ENCODE data around the gene APOE. TPM values are rescaled to one million over a fixed set of nuclear protein-coding genes. Genes with fewer than 3 reads are reported as not detected.

The APOE gene
- total and polyA plus RNA-seq, 8 donors, result 13.4 to 485 (median 119) TPM

GRCh38 chr19:44863990-44864389 is 41.6 kb upstream of the APOE start:
- intact Hi-C loops (cut with DNase I; ENCODE audit: low total_unique reads), result no loop called here
- Histone ChIP-seq H3K36me3 (peaks cover 9 to 60% (median 49%) of the 10 kb centered on the region in 4 donors), H3K27ac (no peak overlapping the region), H3K27me3 (no peaks in the 10 kb centered on the region), H3K4me1 (peaks cover 4 to 42% (median 16%) of the 10 kb centered on the region in 4 donors), H3K4me3 (no peak overlapping the region), H3K9me3 (no peaks in the 10 kb centered on the region)
- TF ChIP-seq CTCF (IDR thresholded peaks at IDR 0.05), result no peak
- TF ChIP-seq POLR2A (IDR thresholded peaks at IDR 0.05), result no peak
- no peak for TF ChIP-seq POLR2AphosphoS5 (IDR thresholded peaks at IDR 0.05)
- no peak for TF ChIP-seq EP300 (IDR thresholded peaks at IDR 0.05)
- WGBS, 5 donors, result 88 to 94% (median 90%) methylated on average over 2 of the region's 2 CpGs
- no peak for DNase-seq

- Histone ChIP-seq H3K9me3 (no peaks in the 10 kb centered on the region), H3K4me3 (no peak overlapping the region), H3K27ac (no peak overlapping the region), H3K4me1 (peaks cover 0 to 44% (median 11%) of the 10 kb centered on the region in 4 donors), H3K36me3 (peaks cover 9 to 58% (median 49%) of the 10 kb centered on the region in 4 donors), H3K27me3 (no peaks in the 10 kb centered on the region)
- no peak for DNase-seq
- intact Hi-C loops (cut with DNase I; ENCODE audit: low total_unique reads), result no loop called here
- TF ChIP-seq POLR2A (IDR thresholded peaks at IDR 0.05), result no peak
- WGBS, 5 donors, result 92 to 96% (median 94%) methylated on average over 16 to 27 of the region's 27 CpGs
Observed at GRCh38 chr19:44865196-44865767, 40.3 kb upstream of the APOE start.

- peaks cover 0 to 44% (median 6%) of the 10 kb centered on the region in 4 donors for H3K4me1 ChIP-seq
- no peaks in the 10 kb centered on the region for H3K9me3 ChIP-seq
- TF ChIP-seq EP300 (IDR thresholded peaks at IDR 0.05), result no peak
- TF ChIP-seq POLR2A (IDR thresholded peaks at IDR 0.05), result no peak
- no peak for TF ChIP-seq CTCF (IDR thresholded peaks at IDR 0.05)
- intact Hi-C loops (cut with DNase I; ENCODE audit: low total_unique reads), result no loop called here
- no peaks in the 10 kb centered on the region for H3K27me3 ChIP-seq
- peaks cover 9 to 60% (median 55%) of the 10 kb centered on the region in 4 donors for H3K36me3 ChIP-seq
- H3K4me3 ChIP-seq, result no peak overlapping the region
- peak overlapping the region in 1 of 5 donors; percentile 46 for H3K27ac ChIP-seq
- DNase-seq, result no peak
- WGBS, 5 donors, result 65 to 72% (median 70%) methylated on average over 4 of the region's 4 CpGs
Observed at GRCh38 chr19:44866664-44867063, 38.9 kb upstream of the APOE start.

- intact Hi-C loops (cut with DNase I; ENCODE audit: low total_unique reads), result no loop called here
- Histone ChIP-seq H3K36me3 (peaks cover 15 to 66% (median 65%) of the 10 kb centered on the region in 4 donors), H3K4me3 (no peak overlapping the region), H3K27ac (peak overlapping the region in 3 of 5 donors; percentile 26 to 74 (median 64)), H3K27me3 (no peaks in the 10 kb centered on the region), H3K9me3 (no peaks in the 10 kb centered on the region), H3K4me1 (peaks cover 0 to 44% (median 6%) of the 10 kb centered on the region in 4 donors)
- no peak for TF ChIP-seq EP300 (IDR thresholded peaks at IDR 0.05)
- TF ChIP-seq POLR2A (IDR thresholded peaks at IDR 0.05), result no peak
- WGBS, 5 donors, result 81 to 87% (median 82%) methylated on average over 12 of the region's 12 CpGs
- DNase-seq, result no peak
Observed at GRCh38 chr19:44867578-44867977, 38.0 kb upstream of the APOE start.

- TF ChIP-seq EP300 (IDR thresholded peaks at IDR 0.05) (no peak), POLR2AphosphoS5 (IDR thresholded peaks at IDR 0.05) (no peak), POLR2A (IDR thresholded peaks at IDR 0.05) (no peak), CTCF (IDR thresholded peaks at IDR 0.05) (no peak)
- Histone ChIP-seq H3K4me3 (no peak overlapping the region), H3K27ac (peak overlapping the region in 4 of 5 donors; percentile 33 to 64 (median 52)), H3K9me3 (no peaks in the 10 kb centered on the region), H3K36me3 (peaks cover 37 to 86% (median 83%) of the 10 kb centered on the region in 4 donors), H3K27me3 (no peaks in the 10 kb centered on the region), H3K4me1 (peaks cover 0 to 44% (median 6%) of the 10 kb centered on the region in 4 donors)
- intact Hi-C loops (cut with DNase I; ENCODE audit: low total_unique reads), result no loop called here
- DNase-seq, result no peak
- 65 to 71% (median 66%) methylated on average over 13 of the region's 13 CpGs for WGBS, 5 donors
Observed at GRCh38 chr19:44869733-44870470, 35.7 kb upstream of the APOE start.
